Body of pancreas (tissue), 4 donors: Measurements from ENCODE around the gene MYBBP1A. TPM values are rescaled to one million over a fixed set of nuclear protein-coding genes. Genes with fewer than 3 reads are reported as not detected.

Experiments used
- ATAC-seq: fragments of 150-250 bp; one replicate; pipeline ENCODE4 v1.9.1; 2016
- DNase-seq, 4 donors: peaks; one replicate each; pipeline ENCODE4 v3.0.0-alpha.2; 2019
- H3K27ac ChIP-seq, 4 donors: fragments of 200-600 bp; sonication (generic); 1 replicate in 3 of 4; 2 replicates in 1 of 4; pipeline versions ENCODE4 v1.5.1 to v1.6.1; 2016 to 2019; ENCODE audit warnings: mild to moderate bottlenecking in 1 of 4, mixed read lengths in 1 of 4, moderate library complexity in 1 of 4
- H3K27me3 ChIP-seq, 2 donors: fragments of 200-600 bp; sonication (generic); one replicate each; pipeline ENCODE4 v1.6.0; 2016; ENCODE audit warnings: mild to moderate bottlenecking in 1 of 2
- H3K36me3 ChIP-seq, 2 donors: fragments of 200-600 bp; sonication (generic); replicated peaks in 1 of 2; 2 replicates each; pipeline ENCODE4 v1.5.1; 2016; ENCODE audit warnings: low read depth in 2 of 2; ENCODE audit not compliant: insufficient read depth in 1 of 2
- H3K4me1 ChIP-seq: fragments of 200-600 bp; sonication (generic); one replicate; pipeline ENCODE4 v1.6.0; 2016
- H3K4me3 ChIP-seq, 2 donors: fragments of 200-600 bp; sonication (generic); 1 replicate in 1 of 2; 2 replicates in 1 of 2; pipeline ENCODE4 v1.5.1; 2016 to 2019
- H3K9me3 ChIP-seq, 3 donors: fragments of 200-600 bp; sonication (generic); 1 replicate in 2 of 3; 2 replicates in 1 of 3; pipeline ENCODE4 v1.5.1; 2016
- CTCF ChIP-seq, 7 experiments: fragments of 450-650 bp in 4 of 7; fragments of 200-600 bp in 3 of 7; sonication (generic) in 3 of 7; IDR thresholded peaks; one replicate each; pipeline ENCODE4 v1.5.1; 2016 to 2019; ENCODE audit warnings: antibody characterized with exemption in 7 of 7
- POLR2A ChIP-seq, 3 donors: fragments of 450-650 bp; IDR thresholded peaks; one replicate each; pipeline ENCODE4 v1.6.1; 2016; ENCODE audit warnings: antibody characterized with exemption in 3 of 3, mild to moderate bottlenecking in 2 of 3
- WGBS, 2 donors: methylation state at CpG; one replicate each; pipeline ENCODE4 v1.1.5; 2017; 5-methylcytosine and 5-hydroxymethylcytosine counted together
- intact Hi-C: fragments of 100-400 bp; cut with DNase I; formaldehyde crosslinking; loops from one replicate; pipeline ENCODE4 v1.15.1; 2023
- total RNA-seq, 2 donors: library from RNA; depleted of rRNA; stranded (reverse); fragments of >200 nt; gene quantifications; one replicate each; pipeline ENCODE4 v1.1.0, GENCODE V29; 2016

The MYBBP1A gene
- total RNA-seq, 2 donors from 2014 or later = 37.9 to 105 TPM

- Histone ChIP-seq H3K4me1 (no peaks in the 10 kb centered on the region), H3K4me3 (no peak overlapping the region), H3K9me3 (no peaks in the 10 kb centered on the region), H3K27me3 (no peaks in the 10 kb centered on the region), H3K27ac (peak overlapping the region in 2 of 4 donors; percentile 23 to 41), H3K36me3 (peaks cover 0 to 4% of the 10 kb centered on the region in 2 donors)
- intact Hi-C loops = no loop called here
- 82% methylated on average over 15 of the region's 17 CpGs; no CpG with 5 or more reads in 1 of the 2 donors for WGBS, 2 donors
- ATAC-seq (no peak), DNase-seq (no peak)
- TF ChIP-seq POLR2A (IDR thresholded peaks at IDR 0.05) (no peak), CTCF (IDR thresholded peaks at IDR 0.05) (no peak)
These were observed 20.7 kb downstream of the MYBBP1A start for GRCh38 chr17:4534515-4534914.

GRCh38 chr17:4533523-4534504 lies 21.4 kb downstream of the MYBBP1A start:
- 42 to 68% methylated on average over 2 to 22 of the region's 23 CpGs for WGBS, 2 donors
- DNase-seq = peak in 1 of 4 donors; percentile 25
- Histone ChIP-seq H3K27me3 (no peaks in the 10 kb centered on the region), H3K27ac (peak overlapping the region in 2 of 4 donors; percentile 23 to 41), H3K4me1 (no peaks in the 10 kb centered on the region), H3K36me3 (peaks cover 0 to 2% of the 10 kb centered on the region in 2 donors), H3K9me3 (no peaks in the 10 kb centered on the region), H3K4me3 (no peak overlapping the region)
- intact Hi-C loops = no loop called here
- no peak for ATAC-seq
- TF ChIP-seq POLR2A (IDR thresholded peaks at IDR 0.05) (no peak), CTCF (IDR thresholded peaks at IDR 0.05) (no peak)

- Histone ChIP-seq H3K4me3 (no peak overlapping the region), H3K27ac (no peak overlapping the region), H3K27me3 (no peaks in the 10 kb centered on the region), H3K4me1 (no peaks in the 10 kb centered on the region), H3K36me3 (no peaks in the 10 kb centered on the region), H3K9me3 (no peaks in the 10 kb centered on the region)
- TF ChIP-seq POLR2A (IDR thresholded peaks at IDR 0.05) (no peak), CTCF (IDR thresholded peaks at IDR 0.05) (no peak)
- ATAC-seq (no peak), DNase-seq (no peak)
- 84 to 90% methylated on average over 10 to 33 of the region's 33 CpGs for WGBS, 2 donors
- intact Hi-C loops = no loop called here
These were observed 22.2 kb downstream of the MYBBP1A start for GRCh38 chr17:4532860-4533522.

- TF ChIP-seq POLR2A (IDR thresholded peaks at IDR 0.05) = no peak
- TF ChIP-seq CTCF (IDR thresholded peaks at IDR 0.05) = no peak
- no peaks in the 10 kb centered on the region for H3K9me3 ChIP-seq
- DNase-seq (no peak), ATAC-seq (no peak)
- no peaks in the 10 kb centered on the region for H3K36me3 ChIP-seq
- WGBS, 2 donors = 78 to 89% methylated on average over 16 to 17 of the region's 17 CpGs
- H3K4me1 ChIP-seq = no peaks in the 10 kb centered on the region
- intact Hi-C loops = no loop called here
- no peaks in the 10 kb centered on the region for H3K27me3 ChIP-seq
- no peak overlapping the region for H3K4me3 ChIP-seq
- peak overlapping the region in 2 of 4 donors; percentile 22 to 36 for H3K27ac ChIP-seq
These were observed 23.0 kb downstream of the MYBBP1A start for GRCh38 chr17:4531988-4532736.
